K562 (cell line): ENCODE data around the gene MMP17. TPM values are rescaled to one million over a fixed set of nuclear protein-coding genes. Genes with fewer than 3 reads are reported as not detected.

ENCODE experiments used
- ATAC-seq: fragments of 200-7000 bp; cut with Tn5 transposase; 3 replicates; pipeline ENCODE4 v1.9.1; 2020; ENCODE audit warnings: moderate library complexity
- BruUV-seq: library from RNA; stranded (reverse); fragments of 400-500 nt; replicated peaks from 2 replicates; lab custom pipeline; 2021; lab: Mats Ljungman, UMichigan
- CTCF ChIA-PET: fragments of 300-600 bp; formaldehyde crosslinking; extraction: SDS; loops from one replicate; lab custom pipeline; 2021; ENCODE audit warnings: low intra/inter-chr PET ratio; lab: Yijun Ruan, JAX
- POLR2A ChIA-PET: fragments of 300-600, 350-650 bp; sonication (Branson Sonifier 250); formaldehyde crosslinking; extraction: SDS; loops from one replicate; lab custom pipeline; 2021; ENCODE audit warnings: antibody characterized with exemption, inconsistent platforms; lab: Yijun Ruan, JAX
- DNase-seq, 4 experiments: peaks; one replicate each; pipeline versions ENCODE4 v3.0.0 to v3.0.0-alpha.2; 2011 to 2018; ENCODE audit warnings: low spot score in 3 of 4, mixed read lengths in 3 of 4; ENCODE audit errors: extremely low read depth in 1 of 4
- FAIRE-seq: peaks from 2 replicates; lab custom pipeline; 2011; peaks lifted over from hg19 to GRCh38; lab: Jason Lieb, UNC
- H2AFZ ChIP-seq: 2 replicates; pipeline ENCODE4 v1.6.0; 2011; ENCODE audit warnings: low read depth, low read length, control low read depth, inconsistent platforms
- H3K27ac ChIP-seq: fragments of 200-600 bp; 3 replicates; pipeline ENCODE4 v1.8.0; 2011; ENCODE audit warnings: low read depth, mild to moderate bottlenecking, control low read depth, inconsistent platforms, low read length, moderate library complexity, mixed read lengths; ENCODE audit errors: extremely low read depth
- H3K27me3 ChIP-seq, 2 experiments: fragments of 300-600 bp in 1 of 2; 2 replicates in 1 of 2; 3 replicates in 1 of 2; pipeline versions ENCODE4 v1.6.0 to v1.8.0; 2011; ENCODE audit warnings: inconsistent platforms in 2 of 2, low read length in 2 of 2, mild to moderate bottlenecking in 1 of 2, mixed read lengths in 1 of 2, moderate library complexity in 1 of 2; ENCODE audit not compliant: control insufficient read depth in 2 of 2, insufficient read depth in 2 of 2
- H3K36me3 ChIP-seq: fragments of 300-600 bp; 3 replicates; pipeline ENCODE4 v1.8.0; 2011; ENCODE audit warnings: mild to moderate bottlenecking, low read length, inconsistent platforms; ENCODE audit not compliant: control insufficient read depth, insufficient read depth
- H3K4me1 ChIP-seq, 2 experiments: fragments of 200-600 bp in 1 of 2; replicated peaks in 1 of 2; 2 replicates in 1 of 2; 3 replicates in 1 of 2; pipeline versions ENCODE4 v1.5.1 to v1.8.0; 2011; ENCODE audit warnings: inconsistent platforms in 2 of 2, low read length in 2 of 2, mild to moderate bottlenecking in 1 of 2, mixed read lengths in 1 of 2, moderate library complexity in 1 of 2; ENCODE audit not compliant: control insufficient read depth in 2 of 2, insufficient read depth in 2 of 2
- H3K4me2 ChIP-seq: 2 replicates; pipeline ENCODE4 v1.6.1; 2011; ENCODE audit warnings: low read length, control low read depth, inconsistent platforms, mixed read lengths; ENCODE audit not compliant: insufficient read depth
- H3K4me3 ChIP-seq: fragments of 200-600 bp; sonication (generic), shearing (Covaris generic); 2 replicates; pipeline ENCODE4 v1.5.1; 2016; ENCODE audit warnings: control low read depth, inconsistent platforms
- H3K79me2 ChIP-seq: fragments of 200-600 bp; 3 replicates; pipeline ENCODE4 v1.8.0; 2011; ENCODE audit warnings: low read length, inconsistent platforms; ENCODE audit not compliant: control insufficient read depth, insufficient read depth
- H3K9ac ChIP-seq, 2 experiments: 2 replicates each; pipeline versions ENCODE4 v1.6.0 to v1.6.1; 2011; ENCODE audit warnings: low read depth in 2 of 2, low read length in 2 of 2, control low read depth in 1 of 2, inconsistent platforms in 1 of 2, mild to moderate bottlenecking in 1 of 2, mixed read lengths in 1 of 2; ENCODE audit not compliant: insufficient read depth in 1 of 2
- H3K9me1 ChIP-seq: one replicate; pipeline ENCODE4 v1.6.0; 2011; ENCODE audit warnings: inconsistent platforms, mild to moderate bottlenecking, low read length, moderate library complexity; ENCODE audit not compliant: control insufficient read depth, insufficient read depth
- H3K9me3 ChIP-seq: replicated peaks from 2 replicates; pipeline ENCODE4 v1.5.1; 2011; ENCODE audit warnings: low read depth, low read length, inconsistent platforms; ENCODE audit not compliant: control insufficient read depth, insufficient read depth
- H4K20me1 ChIP-seq: replicated peaks from 2 replicates; pipeline ENCODE4 v1.6.1; 2011; ENCODE audit warnings: low read length, inconsistent platforms, mixed read lengths; ENCODE audit not compliant: control insufficient read depth, insufficient read depth
- CCAR2 ChIP-seq: fragments of 200-400 bp; formaldehyde crosslinking; IDR thresholded peaks from 2 replicates; pipeline ENCODE4 v1.6.1; 2017; ENCODE audit warnings: mild to moderate bottlenecking, low read depth, low read length
- FOXJ3 ChIP-seq: sonication (generic); formaldehyde crosslinking; IDR thresholded peaks from 2 replicates; pipeline ENCODE4 v1.4.0; 2020; ENCODE audit warnings: mild to moderate bottlenecking, missing genetic modification reagents
- GATA2 ChIP-seq: sonication (generic); formaldehyde crosslinking; IDR thresholded peaks from 2 replicates; pipeline ENCODE4 v1.4.0; 2020; ENCODE audit warnings: mild to moderate bottlenecking, missing genetic modification reagents
- HCFC1 ChIP-seq: IDR thresholded peaks from 2 replicates; pipeline ENCODE4 v1.6.1; 2012; ENCODE audit warnings: low read depth, low read length, improper control_type of control experiment
- MYC ChIP-seq, 2 experiments: fragments of 250-450 bp in 1 of 2; sonication (Bioruptor Pico) in 1 of 2; IDR thresholded peaks; 2 replicates each; pipeline versions ENCODE4 v1.5.1 to v1.6.1; 2012 to 2021; ENCODE audit warnings: low read depth in 2 of 2, borderline replicate concordance in 1 of 2, improper control_type of control experiment in 1 of 2, low read length in 1 of 2, mild to moderate bottlenecking in 1 of 2, moderate library complexity in 1 of 2
- NR1H2 ChIP-seq: sonication (generic); formaldehyde crosslinking; IDR thresholded peaks from 2 replicates; pipeline ENCODE4 v1.4.0; 2020; ENCODE audit warnings: mild to moderate bottlenecking, missing genetic modification reagents
- SIN3A ChIP-seq, 2 experiments: fragments of 150-350 bp in 1 of 2; IDR thresholded peaks; 2 replicates each; pipeline ENCODE4 v1.6.1; 2011 to 2016; ENCODE audit warnings: borderline replicate concordance in 2 of 2, low read depth in 2 of 2, low read length in 2 of 2, mild to moderate bottlenecking in 2 of 2, moderate library complexity in 2 of 2; ENCODE audit not compliant: control insufficient read depth in 1 of 2
- TCF3 ChIP-seq: sonication (generic); formaldehyde crosslinking; IDR thresholded peaks from 2 replicates; pipeline ENCODE4 v1.4.0; 2020; ENCODE audit warnings: mild to moderate bottlenecking, missing genetic modification reagents
- ZKSCAN3 ChIP-seq: fragments of 250-450 bp; sonication (Bioruptor Pico); IDR thresholded peaks from 2 replicates; pipeline ENCODE4 v1.4.0; 2020
- ZNF224 ChIP-seq: sonication (generic); formaldehyde crosslinking; IDR thresholded peaks from 2 replicates; pipeline ENCODE4 v1.8.0; 2022; ENCODE audit warnings: mild to moderate bottlenecking, missing genetic modification reagents
- WGBS: fragments of 100-300 bp; shearing (Covaris generic); methylation state at CpG from one replicate; pipeline ENCODE4 v1.1.6; 2016; ENCODE audit warnings: low coverage, mixed read lengths; ENCODE audit not compliant: insufficient coverage; ENCODE audit errors: missing lambda C conversion rate; 5-methylcytosine and 5-hydroxymethylcytosine counted together
- in situ Hi-C: fragments of 300-500 bp; cut with MboI; formaldehyde crosslinking; loops from 4 replicates; pipeline ENCODE4 v1.15.0; 2018; ENCODE audit warnings: inconsistent platforms, mixed read lengths
- intact Hi-C: fragments of 100-400 bp; cut with micrococcal nuclease; formaldehyde crosslinking; loops from 2 replicates; pipeline ENCODE4 v1.14.2; 2022
- polyA plus RNA-seq, 8 experiments: library from polyadenylated mRNA; depleted of rRNA in 4 of 8; stranded (reverse) in 5 of 8; unstranded in 3 of 8; fragments of >200 nt; fragmentation: Nextera tagmentation in 2 of 8; fragmentation: Illumina TruSeq in 1 of 8; extraction: Ambion mirVana in 2 of 8; extraction: Trizol in 1 of 8; gene quantifications; 2 replicates each; pipeline versions ENCODE4 v1.2.1 to v1.2.3, GENCODE V29; 2011 to 2014; ENCODE audit warnings: inconsistent platforms in 1 of 8, missing spikeins in 1 of 8
- total RNA-seq, 7 experiments: library from RNA; depleted of rRNA in 6 of 7; stranded (reverse); fragments of >200 nt in 6 of 7; fragmentation: Illumina TruSeq in 2 of 7; extraction: Trizol in 2 of 7; gene quantifications; 2 replicates each; pipeline versions ENCODE4 v1.2.1 to v1.2.3, GENCODE V29; 2011 to 2021; ENCODE audit warnings: low replicate concordance in 1 of 7
- TF ChIP-seq, protein P1 (sequence below): fragments of 450-650 bp; IDR thresholded peaks from 2 replicates; pipeline ENCODE4 v1.6.1; 2016; ENCODE audit warnings: antibody characterized with exemption

MMP17 gene
- total and polyA plus RNA-seq, 9 of the 15 experiments (the other 6 are each of a cell fraction or from before 2014, with no cell fraction given): 1.1 to 21.2 (median 17.1) TPM; not detected in 2

- ChIA-PET POLR2A (interaction anchor here (0.7 to 1.4 kb wide), 2 partner anchors 15 to 83 kb away, joined by 3 read pairs; no protein-coding TSS in a partner anchor), CTCF (no interaction called here)
- H3K4me1 ChIP-seq: peaks cover 0 to 8% of the 10 kb centered on the region in 2 experiments; a peak in 2 of 5 replicates
- no peak for DNase-seq
- TF ChIP-seq, protein P1, sequence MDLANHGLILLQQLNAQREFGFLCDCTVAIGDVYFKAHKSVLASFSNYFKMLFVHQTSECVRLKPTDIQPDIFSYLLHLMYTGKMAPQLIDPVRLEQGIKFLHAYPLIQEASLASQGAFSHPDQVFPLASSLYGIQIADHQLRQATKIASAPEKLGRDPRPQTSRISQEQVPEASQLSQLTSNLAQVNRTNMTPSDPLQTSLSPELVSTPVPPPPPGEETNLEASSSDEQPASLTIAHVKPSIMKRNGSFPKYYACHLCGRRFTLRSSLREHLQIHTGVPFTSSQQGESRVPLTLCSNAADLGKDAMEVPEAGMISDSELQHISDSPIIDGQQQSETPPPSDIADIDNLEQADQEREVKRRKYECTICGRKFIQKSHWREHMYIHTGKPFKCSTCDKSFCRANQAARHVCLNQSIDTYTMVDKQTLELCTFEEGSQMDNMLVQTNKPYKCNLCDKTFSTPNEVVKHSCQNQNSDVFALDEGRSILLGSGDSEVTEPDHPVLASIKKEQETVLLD: no peak
- TF ChIP-seq GATA2 (CRISPR knock-in tag): no peak
- no peak overlapping the region for H3K27ac ChIP-seq
- no peak for FAIRE-seq
- H3K27me3 ChIP-seq: peaks cover 9 to 14% of the 10 kb centered on the region in 2 experiments; a peak in 4 of 5 replicates
- no peak overlapping the region for H3K4me2 ChIP-seq
- peaks cover 10% of the 10 kb centered on the region for H3K9me3 ChIP-seq
- 15% methylated on average over 13 of the region's 13 CpGs for WGBS
- in situ Hi-C loops (no loop called here), intact Hi-C loops (no loop called here)
- H2AFZ ChIP-seq: no peak overlapping the region
- H3K9me1 ChIP-seq: no peaks in the 10 kb centered on the region
- no peaks in the 10 kb centered on the region for H3K79me2 ChIP-seq
- H3K36me3 ChIP-seq: no peaks in the 10 kb centered on the region
- H3K9ac ChIP-seq: no peak overlapping the region
- BruUV-seq: no TSS peak
- H3K4me3 ChIP-seq: no peak overlapping the region
- no peak for ATAC-seq
- H4K20me1 ChIP-seq: no peaks in the 10 kb centered on the region
Observed at GRCh38 chr12:131810726-131811125, 17.5 kb upstream of the MMP17 start.

DNA sequence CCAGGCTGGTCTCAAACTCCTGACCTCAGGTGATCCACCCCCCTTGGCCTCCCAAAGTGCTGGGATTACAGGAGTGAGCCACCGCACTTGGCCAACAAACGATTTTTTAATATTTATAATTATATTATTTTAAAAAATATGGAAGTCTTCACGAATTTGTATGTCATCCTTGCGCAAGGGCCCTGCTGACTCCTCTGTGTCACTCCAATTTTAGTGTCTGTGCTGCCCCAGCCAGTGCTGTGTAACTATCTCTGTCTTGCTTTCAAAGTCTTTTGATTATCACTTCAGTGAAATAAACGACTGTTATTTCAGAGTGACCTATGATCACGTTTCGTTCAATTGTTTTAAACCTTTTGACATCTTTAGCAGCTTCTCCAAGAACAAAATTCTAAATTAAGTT lies 13.1 kb upstream of the MMP17 start:
- Histone ChIP-seq H3K9ac (no peak overlapping the region), H3K36me3 (no peaks in the 10 kb centered on the region), H4K20me1 (no peaks in the 10 kb centered on the region), H3K27ac (no peak overlapping the region), H3K4me3 (no peak overlapping the region), H2AFZ (no peak overlapping the region), H3K4me2 (no peak overlapping the region), H3K9me1 (no peaks in the 10 kb centered on the region), H3K4me1 (peaks cover 0 to 3% of the 10 kb centered on the region in 2 experiments; a peak in 1 of 5 replicates), H3K79me2 (no peaks in the 10 kb centered on the region), H3K27me3 (peaks cover 9 to 22% of the 10 kb centered on the region in 2 experiments; a peak in 4 of 5 replicates), H3K9me3 (peaks cover 10% of the 10 kb centered on the region)
- no peak for DNase-seq
- no peak for ATAC-seq
- in situ Hi-C loops (no loop called here), intact Hi-C loops (no loop called here)
- no peak for TF ChIP-seq SIN3A (IDR thresholded peaks at IDR 0.05; ENCODE audit: borderline replicate concordance in 2 of 2, control insufficient read depth in 1 of 2, low read depth in 2 of 2, low read length in 2 of 2)
- no peak for TF ChIP-seq ZNF224 (CRISPR knock-in tag)
- TF ChIP-seq CCAR2: no peak
- TF ChIP-seq ZKSCAN3: no peak
- TF ChIP-seq HCFC1: no peak
- TF ChIP-seq MYC (IDR thresholded peaks at IDR 0.05; ENCODE audit: low read depth, low read length): no peak
- no peak for TF ChIP-seq MYC (CRISPR knock-in tag; IDR thresholded peaks at IDR 0.05; ENCODE audit: borderline replicate concordance, low read depth)
- no peak for TF ChIP-seq NR1H2 (CRISPR knock-in tag)
- no peak for TF ChIP-seq TCF3 (CRISPR knock-in tag)
- TF ChIP-seq FOXJ3 (CRISPR knock-in tag): no peak
- no TSS peak for BruUV-seq
- CTCF ChIA-PET: no interaction called here
- FAIRE-seq: peak; percentile 40
- POLR2A ChIA-PET: no interaction called here
- 5% methylated on average over 7 of the region's 7 CpGs for WGBS
